NCI-H460 (cell line): ENCODE data around the gene LTBP4. TPM values are rescaled to one million over a fixed set of nuclear protein-coding genes. Genes with fewer than 3 reads are reported as not detected.

Experiments used
- total RNA-seq: library from RNA; depleted of rRNA; stranded (reverse); fragments of >200 nt; shearing (Covaris generic); gene quantifications from 2 replicates; pipeline ENCODE4 v1.2.3, GENCODE V29; 2014; rRNA removed

The LTBP4 gene
- total RNA-seq, 1 experiment from 2014 or later: 29.9 TPM

Other genes starting within 250 kb of the LTBP4 start
- gene HIPK4, start 211.2 kb upstream of the LTBP4 start, total RNA-seq: not detected in 2 replicates
- 2.3 and 2.6 TPM in 2 replicates for gene PRX, start 188.0 kb upstream of the LTBP4 start, total RNA-seq
- gene SERTAD1, start 175.4 kb upstream of the LTBP4 start, total RNA-seq: 6.3 TPM in 2 replicates
- gene SERTAD3, start 157.0 kb upstream of the LTBP4 start, total RNA-seq: 12.3 and 17.3 TPM in 2 replicates
- 181 and 210 TPM in 2 replicates for gene BLVRB, start 135.6 kb upstream of the LTBP4 start, total RNA-seq
- 0.82 and 2.8 TPM in 2 replicates for gene SPTBN4, start 134.4 kb upstream of the LTBP4 start, total RNA-seq
- gene SHKBP1, start 24.5 kb upstream of the LTBP4 start, total RNA-seq: 23.0 and 25.7 TPM in 2 replicates
- gene NUMBL, start 89.3 kb downstream of the LTBP4 start, total RNA-seq: 9.8 and 10.8 TPM in 2 replicates
- 22.9 and 30.7 TPM in 2 replicates for gene COQ8B, start 115.5 kb downstream of the LTBP4 start, total RNA-seq
- gene ITPKC, start 115.7 kb downstream of the LTBP4 start, total RNA-seq: 5.2 and 6.2 TPM in 2 replicates
- 1.6 and 2.1 TPM in 2 replicates for gene ACTMAP, start 149.1 kb downstream of the LTBP4 start, total RNA-seq
- 185 and 211 TPM in 2 replicates for gene SNRPA, start 149.8 kb downstream of the LTBP4 start, total RNA-seq
- not detected in 2 replicates for gene MIA, start 174.2 kb downstream of the LTBP4 start, total RNA-seq
- 7.4 and 9.7 TPM in 2 replicates for gene RAB4B, start 176.9 kb downstream of the LTBP4 start, total RNA-seq
- 20.7 and 25.0 TPM in 2 replicates for gene EGLN2, start 197.8 kb downstream of the LTBP4 start, total RNA-seq
- gene CYP2A6, start 249.1 kb downstream of the LTBP4 start, total RNA-seq: not detected in 2 replicates